CD4-positive, alpha-beta T cell treated with Interleukin-2 at 100 ng/mL for 4 hours (primary cell): Measurements from ENCODE around the gene PCNX2.

Experiments
- DNase-seq: peaks from one replicate; pipeline ENCODE4 v3.0.0-alpha.2; 2020; ENCODE audit warnings: low spot score

The PCNX2 gene

DNA sequence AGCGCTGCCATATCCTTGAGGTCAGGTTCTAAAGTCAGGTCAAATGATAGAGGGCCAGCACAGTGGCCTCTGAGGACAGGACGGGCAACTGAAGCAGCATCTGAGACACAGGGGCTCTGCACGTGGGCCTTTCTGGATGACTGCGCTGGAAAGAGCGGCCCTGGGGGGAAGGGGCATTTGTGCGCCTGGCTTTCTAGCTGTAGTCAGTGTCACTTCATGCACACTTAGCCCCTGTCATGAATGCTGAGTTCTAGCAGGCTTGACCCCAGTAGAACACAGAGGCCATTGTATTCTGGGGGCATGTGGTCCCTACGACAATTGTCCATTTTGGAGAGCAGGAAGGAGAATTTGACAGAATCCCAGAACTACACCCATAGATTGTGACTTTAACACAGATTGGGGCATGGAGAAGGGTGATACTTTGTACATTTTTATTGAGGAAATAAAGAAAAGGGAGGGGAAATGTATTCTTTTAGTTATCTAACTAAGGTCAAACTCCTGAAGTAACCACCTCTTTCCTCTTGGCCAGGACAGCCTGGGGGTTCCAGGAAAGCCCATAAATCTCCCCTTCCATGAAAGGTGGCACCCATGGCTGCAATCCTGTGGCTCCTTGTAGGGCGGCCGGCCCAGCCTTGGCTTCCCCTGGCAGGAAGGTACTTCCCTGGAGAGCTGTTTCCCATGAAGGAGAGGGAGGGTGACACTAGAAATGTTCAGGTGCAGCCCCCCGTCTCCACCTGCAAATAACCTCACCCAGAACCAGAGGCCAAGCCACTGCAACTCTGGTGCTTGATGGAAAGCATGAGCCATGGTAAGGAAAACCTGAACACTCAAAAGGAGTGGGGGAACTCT lies 310.7 kb downstream of the PCNX2 start:
- no peak for DNase-seq

DNA sequence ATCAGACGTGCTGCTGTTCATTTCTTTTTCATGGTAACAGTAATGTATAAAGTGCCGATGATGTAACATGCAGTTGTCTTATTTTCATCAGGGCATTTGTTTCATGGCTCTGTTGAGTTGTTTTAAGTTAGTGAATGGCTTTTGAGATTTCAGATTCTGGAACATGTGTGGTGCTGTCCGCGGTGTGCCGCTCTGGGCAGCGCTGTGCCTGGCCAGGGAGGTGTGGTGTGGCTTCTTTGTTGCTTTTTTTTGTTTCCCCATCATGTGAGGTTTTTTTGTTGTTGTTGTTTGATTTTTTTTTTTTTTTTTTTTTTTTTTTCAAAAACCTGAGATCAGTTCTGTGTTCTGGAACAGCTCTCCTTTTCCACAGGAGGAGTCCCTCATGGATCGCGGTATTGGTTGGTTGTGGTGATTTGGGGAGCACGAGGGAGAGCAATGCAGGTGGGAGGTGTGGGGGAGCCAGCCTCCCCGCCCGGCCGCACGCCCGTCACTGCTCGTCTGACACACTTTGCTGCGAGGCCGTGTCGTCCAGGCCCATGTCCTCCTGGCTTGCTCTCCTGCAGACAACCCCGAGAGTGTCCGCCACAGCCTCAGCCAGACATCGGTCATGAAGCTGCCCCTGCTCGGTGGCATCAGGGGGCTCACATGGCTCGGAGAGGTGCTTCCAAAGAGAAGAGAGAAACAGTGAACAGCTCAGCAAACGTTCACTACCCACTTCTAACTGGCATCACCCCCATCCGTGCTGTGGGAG lies 311.5 kb downstream of the PCNX2 start:
- DNase-seq, result no peak

DNA sequence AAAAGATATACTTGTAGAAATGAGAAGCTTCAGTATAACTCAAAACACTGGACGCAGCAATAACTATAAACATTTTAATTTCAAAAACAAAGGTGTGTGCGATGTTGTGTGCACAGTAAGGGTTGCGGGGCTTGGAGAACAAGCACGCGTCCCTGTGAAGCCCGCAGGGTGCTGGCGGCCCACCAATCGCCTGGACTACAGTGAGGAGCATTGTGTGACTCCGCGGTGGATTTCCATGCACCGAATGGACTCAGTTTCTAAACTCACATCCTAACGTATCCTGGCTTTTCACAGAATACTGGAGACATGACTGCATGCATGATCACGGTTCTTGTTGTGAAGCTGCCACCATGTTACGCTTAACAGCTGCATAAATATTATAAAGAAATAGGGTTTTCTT lies 312.1 kb downstream of the PCNX2 start:
- no peak for DNase-seq

DNA sequence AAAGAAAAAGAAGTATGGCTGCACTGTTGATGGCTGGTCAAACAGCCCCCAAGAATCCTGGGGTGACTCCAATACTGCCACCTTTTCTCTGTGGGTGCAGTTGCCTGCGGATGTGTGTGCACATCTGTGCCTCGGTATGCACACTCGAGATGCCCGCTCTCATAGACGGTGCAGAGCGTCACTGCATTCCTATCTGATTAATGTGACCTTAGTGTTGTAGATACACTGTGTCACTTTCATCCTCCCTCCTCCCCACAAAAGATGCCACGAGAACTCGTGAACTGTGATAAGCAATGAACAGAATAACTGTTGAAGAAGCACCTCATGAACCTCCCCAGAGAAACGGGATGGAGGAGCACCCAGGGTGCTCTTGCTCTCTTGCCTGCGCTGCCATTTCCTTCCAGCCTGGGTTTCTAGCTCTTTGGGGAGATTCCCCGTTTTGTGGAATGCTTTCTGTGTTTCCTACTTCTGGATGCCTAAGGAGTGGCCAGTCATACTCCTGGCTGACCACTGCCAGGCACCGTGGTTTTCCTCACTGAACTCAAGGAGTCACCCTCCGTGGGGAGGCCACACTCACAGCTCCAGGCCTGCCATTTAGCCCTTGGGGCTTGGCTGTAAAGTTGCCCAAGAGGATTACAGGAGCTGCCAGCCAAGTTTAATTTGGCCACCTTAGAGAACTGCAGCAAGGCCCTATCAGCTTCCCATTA lies 313.1 kb downstream of the PCNX2 start:
- no peak for DNase-seq

DNA sequence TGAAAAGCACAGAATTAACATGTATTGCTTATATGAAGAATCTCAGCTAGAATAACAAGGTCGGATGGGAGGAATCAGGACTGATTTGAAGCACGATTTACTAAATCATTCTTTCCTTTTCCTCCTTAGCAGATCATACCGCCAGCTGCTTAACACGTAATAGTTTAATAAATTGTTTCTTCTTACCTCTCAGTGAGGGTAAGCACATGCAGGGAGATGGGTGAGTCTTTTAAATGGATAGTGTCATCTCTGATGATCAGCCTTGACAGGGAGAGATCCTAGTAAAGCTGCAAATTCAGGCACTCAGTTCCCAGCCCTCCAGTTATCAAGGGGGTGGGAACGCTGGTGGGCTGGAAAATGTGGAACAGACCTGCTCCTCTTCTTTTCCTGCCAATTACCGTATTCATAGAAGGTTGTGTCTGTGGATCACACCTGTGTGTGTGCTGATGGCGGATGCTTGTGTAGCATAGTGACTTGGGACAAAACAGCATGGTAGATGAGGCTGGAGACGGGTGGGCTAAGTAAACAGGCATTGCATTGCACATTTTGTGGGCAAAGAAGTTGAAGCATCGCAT lies 314.5 kb downstream of the PCNX2 start:
- DNase-seq, result no peak

DNA sequence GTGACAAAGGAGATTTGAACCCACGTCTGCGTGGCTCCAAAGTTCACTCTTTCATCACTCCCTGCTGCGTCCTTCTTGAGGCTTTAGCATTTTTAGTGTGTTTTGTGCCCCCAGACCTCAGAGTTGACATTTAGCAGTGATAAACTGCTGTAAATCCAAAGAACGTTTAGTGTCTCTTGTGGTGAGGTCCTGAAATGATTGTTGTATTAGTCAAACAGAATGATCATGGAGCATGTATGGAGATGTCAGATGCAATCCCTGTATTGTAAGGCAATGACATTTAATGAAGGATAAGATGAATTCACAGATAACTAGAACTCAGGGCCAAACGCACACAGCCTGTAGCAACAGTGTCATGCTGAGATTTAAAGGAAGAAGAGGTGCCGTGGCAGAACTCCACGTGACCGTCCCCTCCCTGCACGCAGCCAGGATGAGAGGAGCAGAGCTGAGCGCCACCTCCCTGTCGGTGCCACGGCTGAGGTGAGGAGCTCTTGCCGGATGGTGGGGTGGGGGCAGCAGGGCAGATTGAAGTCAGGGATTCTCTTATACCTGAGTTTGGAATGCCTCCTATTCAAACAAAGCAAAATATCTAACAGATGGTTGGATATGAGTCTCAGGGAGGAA lies 315.1 kb downstream of the PCNX2 start:
- no peak for DNase-seq

DNA sequence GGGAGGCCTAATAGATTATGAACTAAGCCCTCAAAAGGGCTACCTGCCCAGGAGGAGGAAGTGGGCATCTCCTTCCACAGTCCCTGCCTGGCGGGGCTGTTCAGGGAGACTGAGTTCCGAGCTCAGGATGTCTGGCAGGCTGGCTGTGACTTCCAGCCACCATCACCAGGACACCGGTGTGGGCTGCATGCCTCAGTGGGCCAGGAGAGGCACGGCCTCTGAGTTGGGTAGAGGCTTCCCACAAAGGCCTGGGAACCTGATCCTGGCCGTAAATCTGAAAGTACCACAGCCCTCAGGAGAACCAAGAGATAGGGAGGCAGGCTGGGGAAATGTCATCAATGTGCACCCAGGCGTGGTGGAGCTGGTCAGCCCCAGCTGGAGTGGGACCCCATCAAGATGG lies 316.0 kb downstream of the PCNX2 start:
- no peak for DNase-seq

DNA sequence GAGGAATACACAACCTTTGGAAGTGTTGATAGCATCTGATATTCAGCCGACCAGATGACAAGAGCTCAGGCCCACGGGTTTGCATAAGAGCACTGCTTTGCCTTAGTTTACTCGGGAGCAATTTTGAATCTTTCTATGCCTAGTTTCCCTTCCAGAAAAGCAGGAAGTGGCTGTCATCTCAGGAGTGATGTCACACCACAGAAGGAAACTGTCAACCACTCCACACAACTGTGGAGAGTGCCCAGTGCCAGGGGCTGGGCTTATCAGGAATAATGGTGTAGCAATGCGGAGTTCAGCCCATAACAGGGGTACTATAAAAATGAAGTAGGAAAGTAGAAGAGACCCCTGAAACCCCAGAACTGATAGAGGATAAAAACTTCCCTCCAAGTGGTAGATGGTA lies 316.7 kb downstream of the PCNX2 start:
- no peak for DNase-seq

DNA sequence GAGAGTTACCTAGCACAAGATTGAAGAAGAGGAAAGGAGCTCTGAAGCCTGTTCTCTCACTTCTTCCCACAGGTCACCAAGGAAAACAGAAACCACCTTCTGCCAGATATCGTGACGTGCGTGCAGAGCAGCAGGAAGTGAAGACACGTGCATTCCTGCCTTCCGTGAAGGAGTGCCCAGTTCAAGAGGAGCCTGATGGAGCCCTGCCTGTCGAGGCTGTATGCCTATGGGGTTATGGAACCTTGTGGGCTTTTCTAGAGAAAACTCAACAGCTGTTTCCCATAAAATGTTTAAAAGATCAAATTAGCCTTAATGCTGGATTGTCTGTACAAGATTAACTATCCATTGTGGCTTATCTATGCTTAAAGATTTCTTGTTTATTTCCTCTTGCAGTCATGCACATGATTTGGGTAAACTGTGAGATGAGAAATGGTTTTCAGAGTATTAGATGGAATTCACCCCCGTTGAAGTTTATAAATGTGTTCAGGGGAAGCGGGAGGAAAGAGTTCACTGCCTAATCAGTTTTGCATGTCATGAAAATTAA lies 317.4 kb downstream of the PCNX2 start:
- no peak for DNase-seq

DNA sequence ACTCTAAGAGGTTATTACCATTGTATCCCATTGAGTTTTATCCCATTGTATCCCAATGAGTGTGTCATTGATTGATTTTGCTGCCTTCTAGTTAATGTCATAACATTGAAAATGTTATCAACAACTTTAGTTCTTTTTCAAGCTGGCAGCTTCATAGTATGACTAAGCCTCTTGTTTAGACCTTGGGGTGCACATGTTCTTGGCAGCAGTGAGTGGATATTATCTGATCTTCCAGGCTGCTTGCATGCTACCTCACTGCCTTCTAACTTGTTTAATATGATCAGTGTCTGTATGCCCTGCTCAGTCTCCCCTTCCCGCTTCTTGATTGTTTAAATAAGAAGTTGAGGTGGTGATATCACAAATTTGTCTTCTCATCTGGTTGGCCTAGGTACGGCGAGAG lies 320.6 kb downstream of the PCNX2 start:
- no peak for DNase-seq

DNA sequence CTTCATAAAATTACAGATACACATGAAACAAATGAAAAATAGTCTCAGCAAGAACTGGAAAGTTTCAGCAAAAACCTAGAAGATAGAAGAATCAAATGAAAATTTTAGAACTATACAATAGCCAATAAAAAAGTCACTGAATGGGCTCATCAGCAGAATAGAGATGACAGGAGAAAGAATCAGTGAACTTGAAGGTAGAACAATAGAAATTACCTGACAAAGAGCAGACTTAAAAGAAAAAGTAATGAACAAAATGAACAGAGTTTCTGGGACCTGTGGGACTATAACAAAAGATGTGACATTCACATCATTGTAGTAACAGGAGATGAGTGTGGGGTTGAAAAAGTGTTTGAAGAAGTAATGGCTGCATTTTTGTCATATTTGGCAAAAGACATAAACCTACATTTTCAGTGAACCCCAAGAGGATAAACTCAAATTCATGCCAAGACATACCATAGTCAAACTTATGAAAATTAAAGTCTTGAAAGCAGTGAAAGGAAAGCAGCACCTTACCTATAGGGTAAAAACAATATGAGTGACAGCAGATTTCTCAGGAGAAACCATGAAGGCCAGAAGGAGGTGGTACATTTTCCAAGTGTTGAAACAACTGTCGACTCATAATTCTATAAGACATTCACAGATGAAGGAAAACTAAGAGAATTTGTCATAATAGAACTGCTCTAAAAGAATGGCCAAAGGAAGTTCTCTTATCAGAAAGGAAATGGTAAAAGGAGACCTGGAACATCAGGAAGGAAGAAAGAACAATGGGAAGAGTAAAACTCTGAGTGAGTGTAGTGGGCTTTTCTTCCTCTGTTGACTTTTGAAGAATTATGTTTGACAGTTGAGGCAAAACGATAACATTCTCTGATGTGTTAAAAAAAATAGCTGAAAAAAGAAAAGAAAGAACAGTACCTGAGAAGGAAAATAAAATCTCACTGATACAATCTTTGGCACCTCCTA lies 321.6 kb downstream of the PCNX2 start:
- no peak for DNase-seq

DNA sequence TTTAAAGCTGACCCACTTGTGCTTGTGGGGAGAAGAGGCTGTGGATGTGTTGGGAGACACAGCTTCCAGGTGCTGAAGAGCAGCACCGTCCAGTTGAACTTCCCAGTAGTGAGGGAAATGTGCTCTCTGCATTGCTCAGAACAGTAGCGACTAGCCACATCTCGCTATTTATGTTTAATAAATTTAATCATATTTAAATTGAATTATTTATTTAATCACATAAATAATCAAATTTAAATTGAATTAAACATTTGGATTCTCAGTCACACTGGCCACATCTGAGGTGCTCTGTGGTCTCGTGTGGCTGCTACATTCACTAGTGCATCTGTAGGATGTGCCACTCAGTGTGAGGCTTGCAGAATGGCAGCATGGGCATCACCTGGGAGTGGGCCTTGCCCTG lies 325.0 kb downstream of the PCNX2 start:
- no peak for DNase-seq

DNA sequence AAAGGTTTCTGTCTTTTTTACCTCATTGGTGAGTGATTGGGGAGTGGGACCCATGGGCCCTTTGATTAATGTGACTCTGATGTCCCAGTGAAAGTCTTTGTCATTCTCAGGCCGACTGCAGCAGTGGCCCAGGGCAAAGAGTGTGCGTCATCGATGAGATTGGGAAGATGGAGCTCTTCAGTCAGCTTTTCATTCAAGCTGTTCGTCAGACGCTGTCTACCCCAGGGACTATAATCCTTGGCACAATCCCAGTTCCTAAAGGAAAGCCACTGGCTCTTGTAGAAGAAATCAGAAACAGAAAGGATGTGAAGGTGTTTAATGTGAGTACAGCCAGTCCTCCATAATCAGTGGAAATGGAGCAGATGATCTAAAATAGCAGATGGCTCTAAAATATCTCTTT lies 325.7 kb downstream of the PCNX2 start:
- no peak for DNase-seq

DNA sequence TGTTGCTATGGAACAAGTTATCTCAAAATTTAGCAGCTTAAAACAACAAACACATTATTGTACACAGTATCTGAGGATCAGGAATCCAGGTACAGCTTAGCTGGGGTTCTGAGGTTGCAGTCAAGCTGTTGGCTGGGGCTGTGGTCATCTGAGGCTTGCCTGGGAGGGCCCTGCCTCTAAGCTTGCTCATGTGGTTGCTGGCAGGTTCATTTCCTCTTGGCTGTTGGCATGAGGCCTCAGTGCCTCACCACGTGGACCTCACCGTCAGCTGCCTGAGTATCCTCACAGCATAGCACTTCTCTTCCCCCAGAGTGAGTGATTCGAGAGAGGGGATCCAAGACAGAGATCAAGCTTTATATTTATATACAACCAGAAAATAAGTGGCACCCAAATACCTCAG lies 326.6 kb downstream of the PCNX2 start:
- no peak for DNase-seq

DNA sequence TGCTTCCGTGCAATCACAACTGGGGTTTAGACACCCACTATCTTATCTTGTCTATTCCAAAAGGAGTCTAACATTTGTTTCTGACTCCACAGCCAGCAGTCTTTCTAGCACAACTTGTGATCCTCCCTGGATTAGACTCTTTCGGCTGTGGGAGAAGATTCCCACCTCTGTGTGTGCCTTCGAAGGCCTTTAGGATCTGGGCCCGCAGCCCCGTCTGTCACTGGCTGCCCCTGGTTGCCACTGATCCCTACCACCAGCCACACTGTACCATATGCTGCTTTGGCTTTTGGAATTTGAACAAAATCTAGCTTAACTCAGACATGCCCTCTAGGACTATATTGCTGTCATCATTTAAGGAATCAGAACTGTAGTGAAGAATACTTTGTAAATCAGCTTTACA lies 327.1 kb downstream of the PCNX2 start:
- DNase-seq, result no peak

DNA sequence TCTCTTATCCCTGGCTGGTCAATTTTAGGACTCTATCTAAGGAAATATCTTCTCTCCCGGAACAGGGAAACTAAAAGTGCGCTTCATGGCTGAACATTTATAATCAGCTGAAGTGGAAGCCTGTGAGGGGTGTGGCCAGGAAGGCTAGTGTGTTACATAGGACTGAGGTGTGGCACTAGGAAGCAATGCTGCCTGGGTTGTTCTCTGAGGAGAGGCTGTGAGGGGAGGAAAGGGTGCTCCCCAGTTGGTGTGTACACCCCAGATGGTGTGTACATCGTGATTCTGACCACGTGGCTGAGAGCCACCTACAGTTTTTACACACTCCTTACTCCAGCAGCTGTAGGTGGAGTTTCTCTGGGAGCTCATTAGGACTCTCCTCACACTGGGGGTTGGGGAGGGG lies 328.9 kb downstream of the PCNX2 start:
- DNase-seq, result no peak

DNA sequence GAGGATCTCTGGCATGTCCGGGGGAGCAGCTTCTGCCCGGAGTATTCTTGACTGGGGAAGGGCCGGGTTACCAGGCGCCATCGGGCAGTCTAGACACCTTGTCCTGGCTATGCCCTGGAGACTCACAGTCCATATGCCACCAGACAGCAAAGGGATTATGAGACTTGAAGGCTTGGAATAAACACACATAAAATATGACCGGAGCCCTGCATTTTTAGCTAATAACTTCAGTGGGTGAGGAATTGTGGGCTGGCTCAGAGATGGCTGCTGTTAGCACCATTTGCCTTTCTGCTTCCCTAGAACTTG lies 329.7 kb downstream of the PCNX2 start:
- no peak for DNase-seq

DNA sequence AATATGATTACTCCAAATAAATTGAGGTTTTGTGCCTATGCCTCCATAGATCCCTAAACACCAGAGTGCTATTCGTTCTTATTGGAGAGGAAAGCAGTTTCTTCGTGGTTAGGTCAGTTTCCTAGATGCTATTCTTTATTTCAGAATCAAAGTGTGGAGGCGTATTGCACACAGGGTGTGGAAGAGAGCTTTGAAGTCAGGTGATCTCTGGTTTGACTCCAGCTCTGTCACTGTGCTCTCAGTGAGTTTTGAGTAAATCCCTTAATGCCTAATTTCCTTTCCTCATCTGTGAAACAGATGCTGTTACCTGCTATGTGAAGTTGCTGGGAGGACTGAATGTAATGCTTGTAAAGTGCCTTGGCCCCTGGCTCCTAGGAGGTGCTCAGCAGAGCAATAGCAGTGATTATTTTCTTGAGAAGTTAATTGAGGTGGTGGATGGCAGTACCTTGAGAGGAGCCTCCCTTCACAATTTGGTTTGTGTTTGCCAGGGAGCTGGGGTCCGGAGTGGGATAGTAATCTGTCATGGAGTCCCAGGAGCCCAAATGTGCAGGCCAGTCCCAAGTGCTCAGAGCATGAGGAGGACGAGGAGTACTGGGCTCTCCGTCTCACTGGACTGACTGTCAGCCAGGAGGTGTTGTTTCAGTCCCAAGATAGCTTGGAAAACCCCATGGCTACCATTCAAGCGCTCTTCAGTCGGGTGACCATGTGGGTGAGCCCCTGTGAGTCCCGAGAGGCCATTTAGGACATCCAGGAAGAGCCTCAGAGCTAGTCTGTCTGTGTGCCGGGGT lies 330.2 kb downstream of the PCNX2 start:
- no peak for DNase-seq

DNA sequence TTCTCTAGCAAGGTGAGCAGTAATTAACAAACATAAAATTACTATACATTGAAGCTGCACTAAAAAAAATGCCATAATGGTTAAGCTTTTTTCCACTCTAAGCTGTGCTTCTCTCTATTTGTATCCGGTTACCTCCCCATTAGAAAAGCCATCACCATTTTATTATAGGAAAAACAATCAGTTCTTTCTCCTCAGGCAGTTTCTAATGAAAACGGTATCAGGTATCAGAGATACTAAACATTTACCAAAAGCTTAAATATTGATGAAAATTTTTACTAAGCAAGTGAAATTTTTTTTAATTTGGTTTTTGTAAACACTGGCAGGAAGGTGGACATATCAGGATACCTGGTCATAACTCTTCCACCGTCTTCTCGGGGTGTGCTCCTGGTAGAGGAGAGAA lies 330.9 kb downstream of the PCNX2 start:
- no peak for DNase-seq
